ENCODE data around the gene GOLGA6B.
"Not testable (repeated sequence)": the region's sequence is repeated elsewhere in the genome, so short reads cannot be mapped to it uniquely, and the experiment has no call there.

DNA sequence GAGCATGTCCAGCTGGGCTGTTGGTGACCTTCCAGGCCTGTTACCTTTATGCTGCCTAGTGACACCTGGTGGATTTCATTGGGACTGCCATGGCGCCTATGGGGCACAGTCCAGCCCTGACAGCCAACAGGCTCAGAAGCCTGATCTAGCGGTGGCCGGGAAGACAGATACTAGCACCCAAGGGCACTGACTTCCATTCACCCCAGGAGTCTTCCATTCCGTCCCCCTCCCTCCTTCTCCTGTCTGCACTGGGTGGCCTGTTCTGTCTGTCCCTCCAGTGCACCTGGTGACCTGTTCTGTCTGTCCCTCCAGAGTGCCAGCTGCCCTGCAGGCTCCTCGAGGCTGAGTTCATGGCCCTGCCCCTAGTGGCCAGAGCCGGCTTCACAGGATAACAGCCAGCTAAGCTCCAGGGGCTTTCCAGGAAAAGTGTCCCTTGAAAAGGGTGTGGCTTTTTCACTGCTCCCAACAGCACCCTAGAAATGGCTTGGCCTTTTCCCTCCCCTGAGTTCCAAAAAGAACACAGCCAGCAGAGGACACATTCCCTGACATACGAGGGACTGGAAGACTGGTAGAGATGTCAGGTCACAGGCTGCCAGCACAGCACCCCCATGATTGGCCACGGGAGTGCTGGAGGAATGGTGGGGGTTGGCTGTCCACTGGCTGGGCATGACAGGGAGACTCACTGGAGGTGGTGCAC, 16.3 kb downstream of the GOLGA6B start:
- TF ChIP-seq CTCF (conservative IDR thresholded peaks at IDR 0.05; ENCODE audit: low read depth, low read length): peak; percentile 69
- not testable (repeated sequence) for TF ChIP-seq EZH2 (IDR thresholded peaks at IDR 0.05; ENCODE audit: low read length, unreplicated experiment); EZH2phosphoT487 (IDR thresholded peaks at IDR 0.05; ENCODE audit: borderline replicate concordance, low read length)

All from PC-3 (cell line).